GM12873 (cell line): ENCODE measurements around the gene ARHGAP21.

Source experiments
- CTCF ChIP-seq: IDR thresholded peaks from 2 replicates; pipeline ENCODE4 v1.5.1; 2012; ENCODE audit warnings: low read depth, mild to moderate bottlenecking, moderate library complexity, low read length, control low read depth; ENCODE audit not compliant: insufficient read depth; ENCODE audit errors: missing control alignments

Gene ARHGAP21

GRCh38 chr10:24570658-24571426 lies 152.8 kb downstream of the ARHGAP21 start:
- TF ChIP-seq CTCF: no peak

DNA sequence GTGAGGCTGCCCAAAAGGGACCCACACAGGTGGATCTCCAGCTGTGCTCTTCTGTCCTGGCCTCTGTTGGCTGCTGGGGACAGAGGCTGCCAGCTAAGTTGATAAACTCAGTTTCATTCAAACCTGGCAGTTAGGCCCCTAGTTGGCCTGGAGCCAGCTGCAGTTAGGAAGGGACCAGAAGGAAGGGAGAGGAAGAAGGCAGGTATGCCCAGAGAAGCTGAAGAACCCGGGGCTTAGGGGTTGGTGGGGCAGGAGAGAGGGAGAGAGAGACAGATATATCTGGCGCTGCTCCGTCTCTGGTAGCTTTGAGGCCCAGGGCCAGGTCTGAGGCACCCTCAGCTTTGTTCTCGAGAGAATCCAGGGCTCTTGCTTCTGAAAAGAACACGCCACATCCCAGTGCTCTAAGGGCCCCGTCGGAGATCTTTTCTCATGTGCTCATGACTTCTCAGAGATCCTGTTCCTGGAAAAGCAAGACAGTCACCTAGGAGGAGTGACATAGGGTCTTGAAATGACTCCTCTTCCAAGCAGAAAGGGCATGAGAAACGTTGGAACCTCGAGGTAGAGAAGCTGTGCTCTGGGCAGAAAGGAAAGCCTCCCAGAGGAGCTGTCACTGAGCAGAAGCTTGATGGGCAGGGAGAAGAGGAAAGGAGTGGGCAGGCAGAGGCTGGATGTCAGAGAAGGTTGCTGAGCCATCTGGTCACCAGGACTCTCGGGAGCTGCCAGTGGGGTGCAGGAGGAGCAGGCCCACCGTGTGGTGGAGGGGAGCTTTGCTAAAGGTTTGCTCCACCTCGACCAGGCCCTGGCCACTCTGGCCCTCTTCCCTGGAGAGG lies 153.6 kb downstream of the ARHGAP21 start:
- TF ChIP-seq CTCF: no peak

DNA sequence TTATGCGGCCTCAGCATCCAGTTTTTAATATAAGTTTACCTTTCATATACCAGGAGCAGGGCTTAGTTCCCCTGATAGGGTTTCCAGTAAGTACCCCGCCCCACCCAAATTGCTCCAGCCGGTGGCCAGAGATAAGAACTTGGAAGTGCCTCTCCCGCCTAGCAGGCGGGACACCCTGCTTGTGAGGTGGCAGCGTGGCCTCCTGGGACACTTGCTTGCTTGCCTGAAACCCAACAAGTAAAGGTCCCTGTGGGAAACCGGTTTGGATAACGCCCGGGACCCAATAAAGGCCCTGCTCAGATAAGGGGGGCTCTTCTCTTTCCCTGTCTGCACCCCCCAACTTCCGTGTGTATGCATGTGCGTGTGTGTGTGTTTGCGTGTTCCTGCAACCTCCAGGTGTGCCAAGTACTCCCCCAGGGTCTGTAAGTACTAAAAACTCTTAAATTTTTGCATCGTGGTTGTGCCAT lies 154.3 kb downstream of the ARHGAP21 start:
- no peak for TF ChIP-seq CTCF

DNA sequence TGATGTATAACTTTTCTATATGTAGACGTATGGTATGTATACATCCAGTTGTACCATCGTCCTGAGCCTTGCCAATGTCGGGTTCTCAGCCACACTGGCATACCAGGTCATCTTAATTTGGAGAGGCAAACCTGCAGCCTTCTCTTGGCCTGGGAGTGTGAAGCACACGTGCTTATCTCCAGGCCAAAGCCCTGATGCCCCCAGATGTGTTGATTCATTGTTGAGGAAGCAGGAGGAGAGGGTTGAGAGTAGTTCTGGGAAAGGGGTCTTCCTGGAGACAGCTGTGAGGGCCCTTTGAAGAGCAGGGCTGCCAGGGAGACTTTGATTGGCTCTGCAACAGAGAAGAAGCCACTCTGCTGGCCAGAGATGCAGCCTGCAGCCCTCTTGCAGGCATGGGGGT lies 155.6 kb downstream of the ARHGAP21 start:
- TF ChIP-seq CTCF: no peak

DNA sequence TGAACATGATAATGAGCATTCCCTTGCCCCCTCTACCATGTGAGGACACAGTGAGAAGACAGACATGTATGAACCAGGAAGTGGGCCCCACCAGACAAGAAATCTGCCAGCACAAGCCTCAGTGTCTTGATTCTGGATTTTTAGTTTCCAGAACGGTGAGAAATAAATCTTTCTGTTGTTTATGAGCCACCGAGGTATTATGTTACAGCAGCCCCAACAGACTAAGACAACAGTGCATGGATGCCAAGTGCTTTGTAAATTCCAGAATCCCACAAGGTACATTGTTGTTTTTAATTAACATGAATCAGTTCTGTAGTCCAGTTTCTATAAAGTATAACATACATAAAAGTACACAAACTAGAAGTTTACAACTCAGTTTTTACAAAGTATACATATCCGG lies 162.2 kb downstream of the ARHGAP21 start:
- TF ChIP-seq CTCF: no peak

GRCh38 chr10:24556750-24557742 lies 166.6 kb downstream of the ARHGAP21 start:
- peak; percentile 68 for TF ChIP-seq CTCF
